HG02840 (cell line): Measurements from ENCODE around the gene FRMD8.
"Not testable (repeated sequence)": the region's sequence is repeated elsewhere in the genome, so short reads cannot be mapped to it uniquely, and the experiment has no call there.

ENCODE experiments used
- ATAC-seq: cut with Tn5 transposase; IDR thresholded peaks from one replicate; pipeline ENCODE4 v1.9.1; 2021; ENCODE audit warnings: mild to moderate bottlenecking, moderate library complexity, moderate number of reproducible peaks; ENCODE audit not compliant: unreplicated experiment, low FRiP score

Gene FRMD8

GRCh38 chr11:65446446-65447277 is 60.2 kb downstream of the FRMD8 start:
- no peak for ATAC-seq

- ATAC-seq, result no peak
Measured at GRCh38 chr11:65448074-65448417, 61.6 kb downstream of the FRMD8 start.

GRCh38 chr11:65448418-65449105 is 62.1 kb downstream of the FRMD8 start:
- no peak for ATAC-seq

- ATAC-seq, result not testable (repeated sequence)
Measured at GRCh38 chr11:65451301-65451700, 64.9 kb downstream of the FRMD8 start.

- ATAC-seq, result not testable (repeated sequence)
Measured at GRCh38 chr11:65452259-65452658, 65.8 kb downstream of the FRMD8 start.

- no peak for ATAC-seq
Measured at GRCh38 chr11:65452806-65453490, 66.5 kb downstream of the FRMD8 start.

GRCh38 chr11:65454311-65454695 is 67.9 kb downstream of the FRMD8 start:
- no peak for ATAC-seq

- ATAC-seq, result peak; percentile 77
Measured at GRCh38 chr11:65454696-65455456, 68.4 kb downstream of the FRMD8 start.

GRCh38 chr11:65456418-65456817 is 70.0 kb downstream of the FRMD8 start:
- ATAC-seq, result no peak

- no peak for ATAC-seq
Measured at GRCh38 chr11:65459552-65459951, 73.1 kb downstream of the FRMD8 start.
